Mesenchymal stem cell (in vitro differentiated cells and primary cell): ENCODE measurements around the gene DUS1L.

ENCODE experiments used
- DNase-seq: peaks from one replicate; pipeline ENCODE4 v3.0.0-alpha.2; 2013
- H2AFZ ChIP-seq: one replicate; pipeline ENCODE4 v1.6.1; 2013; ENCODE audit warnings: low read depth, mild to moderate bottlenecking, control low read depth, inconsistent platforms, low read length, moderate library complexity
- H2AK5ac ChIP-seq: 2 replicates; pipeline ENCODE4 v1.6.1; 2013; ENCODE audit warnings: low read length, moderate library complexity, mild to moderate bottlenecking, inconsistent platforms; ENCODE audit not compliant: severe bottlenecking
- H2BK120ac ChIP-seq: one replicate; pipeline ENCODE4 v1.6.1; 2013; ENCODE audit warnings: low read depth, mild to moderate bottlenecking, inconsistent platforms, low read length, moderate library complexity
- H2BK12ac ChIP-seq, 2 experiments: one replicate each; pipeline ENCODE4 v1.6.1; 2013; ENCODE audit warnings: inconsistent platforms in 2 of 2, low read length in 2 of 2, mild to moderate bottlenecking in 2 of 2, moderate library complexity in 2 of 2, control low read depth in 1 of 2
- H2BK15ac ChIP-seq: one replicate; pipeline ENCODE4 v1.6.1; 2013; ENCODE audit warnings: mild to moderate bottlenecking, low read depth, inconsistent platforms; ENCODE audit not compliant: poor library complexity, severe bottlenecking
- H2BK5ac ChIP-seq: 2 replicates; pipeline ENCODE4 v1.6.1; 2013; ENCODE audit warnings: low read depth, mild to moderate bottlenecking, low read length, control low read depth, inconsistent platforms; ENCODE audit not compliant: poor library complexity, severe bottlenecking
- H3K14ac ChIP-seq, 2 experiments: one replicate each; pipeline ENCODE4 v1.6.1; 2013; ENCODE audit warnings: inconsistent platforms in 2 of 2, low read length in 2 of 2, control low read depth in 1 of 2, mild to moderate bottlenecking in 1 of 2, moderate library complexity in 1 of 2
- H3K18ac ChIP-seq, 2 experiments: one replicate each; pipeline ENCODE4 v1.6.1; 2013; ENCODE audit warnings: inconsistent platforms in 2 of 2, low read length in 2 of 2, control low read depth in 1 of 2, low read depth in 1 of 2, mild to moderate bottlenecking in 1 of 2
- H3K23ac ChIP-seq, 2 experiments: one replicate each; pipeline ENCODE4 v1.6.1; 2013; ENCODE audit warnings: inconsistent platforms in 2 of 2, low read length in 2 of 2, mild to moderate bottlenecking in 2 of 2, moderate library complexity in 2 of 2, control low read depth in 1 of 2
- H3K27ac ChIP-seq: 2 replicates; pipeline ENCODE4 v1.5.1; 2013; ENCODE audit warnings: mild to moderate bottlenecking, moderate library complexity, low read length, control low read depth, inconsistent platforms; ENCODE audit not compliant: poor library complexity, severe bottlenecking
- H3K27me3 ChIP-seq, 2 experiments: 2 replicates each; pipeline versions ENCODE4 v1.6.1 to v1.7.0; 2013; ENCODE audit warnings: low read length in 2 of 2, mild to moderate bottlenecking in 2 of 2, moderate library complexity in 2 of 2, control low read depth in 1 of 2, inconsistent platforms in 1 of 2; ENCODE audit not compliant: control insufficient read depth in 1 of 2, insufficient read depth in 1 of 2
- H3K36me3 ChIP-seq, 2 experiments: 2 replicates each; pipeline versions ENCODE4 v1.6.1 to v1.7.0; 2013; ENCODE audit warnings: low read length in 2 of 2, control low read depth in 1 of 2, inconsistent platforms in 1 of 2, low read depth in 1 of 2, mild to moderate bottlenecking in 1 of 2; ENCODE audit not compliant: insufficient read depth in 2 of 2, control insufficient read depth in 1 of 2
- H3K4ac ChIP-seq, 2 experiments: one replicate each; pipeline ENCODE4 v1.6.1; 2013; ENCODE audit warnings: inconsistent platforms in 2 of 2, low read length in 2 of 2, mild to moderate bottlenecking in 2 of 2, moderate library complexity in 2 of 2, control low read depth in 1 of 2, low read depth in 1 of 2
- H3K4me1 ChIP-seq: 2 replicates; pipeline ENCODE4 v1.6.1; 2013; ENCODE audit warnings: low read depth, low read length, control low read depth; ENCODE audit not compliant: control insufficient read depth, insufficient read depth
- H3K4me2 ChIP-seq: 2 replicates; pipeline ENCODE4 v1.6.1; 2013; ENCODE audit warnings: low read length, mild to moderate bottlenecking, inconsistent platforms; ENCODE audit not compliant: poor library complexity, severe bottlenecking
- H3K4me3 ChIP-seq, 2 experiments: 2 replicates each; pipeline versions ENCODE4 v1.5.1 to v1.7.0; 2013; ENCODE audit warnings: low read length in 2 of 2, mild to moderate bottlenecking in 2 of 2, control low read depth in 1 of 2, low read depth in 1 of 2; ENCODE audit not compliant: insufficient read depth in 1 of 2
- H3K79me1 ChIP-seq: replicated peaks from 2 replicates; pipeline ENCODE4 v1.6.1; 2013; ENCODE audit warnings: mild to moderate bottlenecking, control low read depth, low read length, inconsistent platforms; ENCODE audit not compliant: poor library complexity, severe bottlenecking
- H3K9ac ChIP-seq: 2 replicates; pipeline ENCODE4 v1.7.0; 2013; ENCODE audit warnings: mild to moderate bottlenecking, low read length, moderate library complexity
- H3K9me3 ChIP-seq: 2 replicates; pipeline ENCODE4 v1.7.0; 2013; ENCODE audit warnings: mild to moderate bottlenecking, low read length; ENCODE audit not compliant: control insufficient read depth
- H4K8ac ChIP-seq: one replicate; pipeline ENCODE4 v1.6.1; 2013; ENCODE audit warnings: inconsistent platforms, mild to moderate bottlenecking, low read length, moderate library complexity
- H4K91ac ChIP-seq: one replicate; pipeline ENCODE4 v1.6.1; 2013; ENCODE audit warnings: mild to moderate bottlenecking, low read length, inconsistent platforms
- WGBS: methylation state at CpG from one replicate; pipeline ENCODE4 v1.1.7; 2013; ENCODE audit warnings: mixed read lengths; 5-methylcytosine and 5-hydroxymethylcytosine counted together

The DUS1L gene

GRCh38 chr17:82049521-82049971 lies 16.1 kb downstream of the DUS1L start:
- no peak for DNase-seq
- H3K4me2 ChIP-seq, result no peak overlapping the region
- H3K36me3 ChIP-seq, result peaks cover 49 to 66% of the 10 kb centered on the region in 2 experiments
- peaks cover 36% of the 10 kb centered on the region for H3K79me1 ChIP-seq
- no peak overlapping the region for H2BK5ac ChIP-seq
- no peak overlapping the region for H3K4ac ChIP-seq
- H2AK5ac ChIP-seq, result no peak overlapping the region
- no peak overlapping the region for H3K23ac ChIP-seq
- no peak overlapping the region for H2BK120ac ChIP-seq
- H3K9me3 ChIP-seq, result no peaks in the 10 kb centered on the region
- H3K27ac ChIP-seq, result no peak overlapping the region
- no peak overlapping the region for H4K91ac ChIP-seq
- no peak overlapping the region for H3K18ac ChIP-seq
- H3K14ac ChIP-seq, result no peak overlapping the region
- no peak overlapping the region for H3K9ac ChIP-seq
- no peaks in the 10 kb centered on the region for H3K27me3 ChIP-seq
- H3K4me3 ChIP-seq, result no peak overlapping the region
- WGBS, result 98% methylated on average over 13 of the region's 16 CpGs
- no peak overlapping the region for H2BK12ac ChIP-seq
- no peak overlapping the region for H4K8ac ChIP-seq
- no peak overlapping the region for H2AFZ ChIP-seq
- H2BK15ac ChIP-seq, result no peak overlapping the region
- peaks cover 34% of the 10 kb centered on the region for H3K4me1 ChIP-seq

GRCh38 chr17:82049106-82049505 lies 16.5 kb downstream of the DUS1L start:
- Histone ChIP-seq H3K4me1 (peaks cover 34% of the 10 kb centered on the region), H3K36me3 (peaks cover 45 to 61% of the 10 kb centered on the region in 2 experiments), H4K91ac (no peak overlapping the region), H2BK12ac (no peak overlapping the region), H3K4me3 (no peak overlapping the region), H3K18ac (no peak overlapping the region), H3K14ac (no peak overlapping the region), H3K27me3 (no peaks in the 10 kb centered on the region), H2AK5ac (no peak overlapping the region), H3K9ac (no peak overlapping the region), H3K27ac (no peak overlapping the region), H3K79me1 (peaks cover 32% of the 10 kb centered on the region), H3K23ac (no peak overlapping the region), H2BK5ac (no peak overlapping the region), H3K9me3 (no peaks in the 10 kb centered on the region), H4K8ac (no peak overlapping the region), H2AFZ (no peak overlapping the region), H3K4me2 (no peak overlapping the region), H2BK15ac (no peak overlapping the region), H2BK120ac (no peak overlapping the region), H3K4ac (no peak overlapping the region)
- DNase-seq, result no peak
- 92% methylated on average over 7 of the region's 8 CpGs for WGBS

DNA sequence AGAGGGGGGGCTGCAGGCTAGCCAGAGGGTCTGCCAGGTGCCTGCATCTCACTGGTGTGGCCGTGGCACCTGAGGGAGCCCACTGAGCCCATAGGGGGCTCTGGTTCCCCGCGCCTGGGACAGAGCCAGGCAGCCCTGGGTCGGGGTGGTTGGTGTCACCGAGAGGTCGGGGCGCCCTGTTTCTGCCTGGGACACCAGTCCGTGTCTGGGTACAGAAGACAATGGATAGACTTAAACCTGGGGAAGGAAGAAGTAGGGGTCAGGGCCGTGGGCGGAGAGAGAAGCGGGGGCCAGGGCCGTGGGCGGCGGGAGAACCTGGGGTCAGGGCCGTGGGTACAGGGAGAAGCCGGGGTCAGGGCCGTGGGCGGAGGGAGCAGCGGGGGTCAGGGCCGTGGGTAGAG lies 17.0 kb downstream of the DUS1L start:
- Histone ChIP-seq H3K27me3 (no peaks in the 10 kb centered on the region), H2BK12ac (no peak overlapping the region), H2AK5ac (no peak overlapping the region), H3K23ac (no peak overlapping the region), H2BK15ac (no peak overlapping the region), H2BK120ac (no peak overlapping the region), H3K4me3 (no peak overlapping the region), H3K14ac (no peak overlapping the region), H3K79me1 (peaks cover 29% of the 10 kb centered on the region), H3K9ac (no peak overlapping the region), H3K27ac (no peak overlapping the region), H3K4me2 (no peak overlapping the region), H3K18ac (no peak overlapping the region), H3K4me1 (peaks cover 30% of the 10 kb centered on the region), H3K9me3 (no peaks in the 10 kb centered on the region), H2AFZ (no peak overlapping the region), H3K4ac (no peak overlapping the region), H2BK5ac (no peak overlapping the region), H3K36me3 (peaks cover 40 to 56% of the 10 kb centered on the region in 2 experiments), H4K8ac (no peak overlapping the region), H4K91ac (no peak overlapping the region)
- WGBS, result 94% methylated on average over 20 of the region's 20 CpGs
- DNase-seq, result no peak

DNA sequence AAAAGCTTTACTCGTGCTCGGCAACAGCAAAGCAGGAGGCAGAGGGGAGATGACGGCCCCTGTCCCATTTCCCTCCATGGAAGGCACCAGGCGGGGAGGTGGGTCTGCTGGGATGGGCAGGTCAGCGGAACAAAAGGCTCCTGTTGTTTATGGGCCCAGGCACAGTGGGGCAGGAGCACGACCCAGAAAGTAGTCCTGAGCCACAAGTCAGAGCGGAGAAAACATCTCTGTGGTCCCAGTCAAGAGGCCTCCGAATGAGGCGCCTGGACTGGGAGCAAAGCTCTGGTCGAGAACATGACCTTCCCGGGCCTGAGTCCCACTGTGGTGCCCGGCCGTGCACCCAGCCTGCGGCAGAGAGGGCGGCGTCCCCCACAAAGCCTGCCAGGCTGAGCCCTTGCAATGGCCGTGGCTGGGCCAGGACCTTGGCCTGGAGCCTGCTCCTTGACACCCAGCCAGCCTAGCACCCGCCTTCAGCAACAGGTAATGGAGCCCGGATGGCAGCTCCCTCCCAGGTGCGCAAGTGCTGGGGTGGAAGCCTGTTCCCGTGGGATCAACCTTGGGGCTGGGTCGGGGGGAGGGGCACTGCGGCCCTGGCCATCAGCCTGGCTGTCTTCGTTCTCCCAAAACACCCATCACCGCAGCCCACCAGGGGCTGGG lies 17.6 kb downstream of the DUS1L start:
- DNase-seq, result no peak
- Histone ChIP-seq H3K4ac (no peak overlapping the region), H3K18ac (no peak overlapping the region), H2AK5ac (no peak overlapping the region), H3K36me3 (peaks cover 36 to 51% of the 10 kb centered on the region in 2 experiments), H2BK15ac (no peak overlapping the region), H2BK5ac (no peak overlapping the region), H2AFZ (no peak overlapping the region), H3K79me1 (peaks cover 23% of the 10 kb centered on the region), H4K91ac (no peak overlapping the region), H3K9ac (no peak overlapping the region), H2BK120ac (no peak overlapping the region), H3K23ac (no peak overlapping the region), H2BK12ac (no peak overlapping the region), H3K14ac (no peak overlapping the region), H3K9me3 (no peaks in the 10 kb centered on the region), H3K4me2 (no peak overlapping the region), H3K27me3 (no peaks in the 10 kb centered on the region), H3K27ac (no peak overlapping the region), H4K8ac (no peak overlapping the region), H3K4me3 (no peak overlapping the region), H3K4me1 (peaks cover 25% of the 10 kb centered on the region)
- WGBS, result 97% methylated on average over 25 of the region's 25 CpGs
